HG03103 (cell line): ENCODE measurements around the gene RAB31.

Source experiments
- ATAC-seq: cut with Tn5 transposase; IDR thresholded peaks from one replicate; pipeline ENCODE4 v1.9.1; 2021; ENCODE audit warnings: low read depth; ENCODE audit not compliant: unreplicated experiment

RAB31 gene

DNA sequence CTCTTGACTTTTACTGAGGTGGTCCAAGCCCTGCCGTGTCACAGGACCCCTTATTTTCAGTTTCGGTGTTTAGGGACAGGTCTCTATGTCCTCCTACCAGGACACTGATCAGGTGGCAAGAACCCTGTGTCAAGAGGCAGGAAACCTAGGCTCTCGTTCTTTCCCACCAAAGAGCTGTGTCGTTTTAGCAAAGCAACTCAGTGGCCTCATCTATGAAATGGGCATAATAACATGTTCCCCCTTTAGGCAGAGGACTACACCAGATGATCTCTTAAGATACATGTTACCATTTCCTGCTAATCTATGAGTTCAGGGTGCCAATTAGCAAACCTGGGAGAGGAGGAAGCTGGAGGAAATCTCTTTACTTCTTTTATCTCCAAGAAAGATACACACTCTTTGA is 1.9 kb downstream of the RAB31 start:
- no peak for ATAC-seq

DNA sequence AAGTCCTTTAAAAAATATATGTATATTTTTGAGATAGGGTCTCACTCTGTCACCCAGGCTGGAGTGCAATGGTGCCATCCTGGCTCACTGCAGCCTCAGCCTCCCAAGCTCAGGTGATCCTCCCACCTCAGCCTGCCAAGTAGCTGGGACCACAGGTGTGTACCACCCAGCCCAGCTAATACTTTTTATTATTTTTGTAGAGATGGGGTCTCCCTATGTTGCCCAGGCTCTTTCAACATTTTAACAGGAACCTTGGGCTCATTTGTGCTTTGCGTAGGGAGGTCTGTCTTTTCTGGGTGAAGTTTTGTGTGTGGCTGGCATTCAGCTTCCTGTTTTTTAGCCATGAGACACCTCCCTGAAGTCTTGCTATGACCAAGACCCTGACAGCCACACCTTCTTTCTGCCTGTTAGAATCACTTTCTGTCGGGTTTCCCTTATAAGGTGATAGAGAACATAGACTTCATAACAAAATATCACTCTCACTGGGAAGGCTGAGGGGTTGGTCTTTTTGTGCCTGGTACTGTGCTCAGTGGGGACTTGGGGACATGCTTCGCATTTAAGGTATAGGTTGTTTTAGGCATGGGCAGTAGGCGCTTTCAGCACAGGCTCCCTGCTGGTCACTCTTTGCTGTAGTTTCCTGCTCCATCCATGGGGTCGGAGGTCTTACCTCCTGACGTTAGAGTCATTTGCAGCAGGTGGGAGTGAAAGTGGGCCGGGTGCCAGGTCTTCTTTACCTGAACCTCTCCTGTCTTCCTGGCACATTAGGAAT is 3.4 kb downstream of the RAB31 start:
- ATAC-seq, result peak; percentile 46

DNA sequence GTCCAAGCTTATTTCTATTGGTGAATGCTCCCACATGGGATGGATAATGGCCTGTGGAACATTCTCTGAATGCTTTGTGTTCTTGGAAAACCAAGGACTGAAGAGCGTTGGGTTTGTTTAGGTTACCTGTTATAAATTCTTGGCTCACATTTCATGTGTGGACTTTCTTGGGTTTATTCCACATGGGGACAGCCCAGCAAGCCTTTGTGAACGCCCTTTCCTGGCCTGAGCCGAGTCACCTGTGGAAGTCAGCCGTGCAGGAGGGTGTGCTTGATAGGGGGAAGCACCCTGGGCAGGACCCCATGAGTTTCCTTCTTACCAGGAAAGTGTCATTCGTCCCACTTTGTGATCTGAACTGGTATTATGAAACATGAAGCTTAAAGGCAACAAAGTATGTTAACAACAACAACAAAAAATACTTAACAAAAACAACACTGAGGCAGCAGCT is 4.1 kb downstream of the RAB31 start:
- ATAC-seq, result no peak

DNA sequence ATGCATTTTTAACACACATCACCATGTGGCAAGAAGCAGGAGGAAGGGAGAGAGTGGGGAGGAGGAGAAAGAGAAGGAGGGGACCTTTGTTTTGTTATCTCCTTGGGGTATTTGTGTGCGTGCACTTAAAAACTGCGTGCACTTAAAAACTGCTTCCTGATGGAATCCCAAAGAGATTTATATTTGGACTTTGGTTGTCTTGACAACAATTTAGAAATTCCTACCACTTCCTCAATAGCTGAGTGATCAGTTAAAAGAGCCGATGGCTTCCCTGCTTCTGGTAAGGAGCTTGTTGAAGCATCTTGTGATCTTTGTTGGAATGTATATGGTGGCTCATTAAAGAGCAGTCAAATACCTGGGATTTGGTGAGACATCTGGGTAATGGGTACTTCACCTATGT is 4.5 kb downstream of the RAB31 start:
- no peak for ATAC-seq

DNA sequence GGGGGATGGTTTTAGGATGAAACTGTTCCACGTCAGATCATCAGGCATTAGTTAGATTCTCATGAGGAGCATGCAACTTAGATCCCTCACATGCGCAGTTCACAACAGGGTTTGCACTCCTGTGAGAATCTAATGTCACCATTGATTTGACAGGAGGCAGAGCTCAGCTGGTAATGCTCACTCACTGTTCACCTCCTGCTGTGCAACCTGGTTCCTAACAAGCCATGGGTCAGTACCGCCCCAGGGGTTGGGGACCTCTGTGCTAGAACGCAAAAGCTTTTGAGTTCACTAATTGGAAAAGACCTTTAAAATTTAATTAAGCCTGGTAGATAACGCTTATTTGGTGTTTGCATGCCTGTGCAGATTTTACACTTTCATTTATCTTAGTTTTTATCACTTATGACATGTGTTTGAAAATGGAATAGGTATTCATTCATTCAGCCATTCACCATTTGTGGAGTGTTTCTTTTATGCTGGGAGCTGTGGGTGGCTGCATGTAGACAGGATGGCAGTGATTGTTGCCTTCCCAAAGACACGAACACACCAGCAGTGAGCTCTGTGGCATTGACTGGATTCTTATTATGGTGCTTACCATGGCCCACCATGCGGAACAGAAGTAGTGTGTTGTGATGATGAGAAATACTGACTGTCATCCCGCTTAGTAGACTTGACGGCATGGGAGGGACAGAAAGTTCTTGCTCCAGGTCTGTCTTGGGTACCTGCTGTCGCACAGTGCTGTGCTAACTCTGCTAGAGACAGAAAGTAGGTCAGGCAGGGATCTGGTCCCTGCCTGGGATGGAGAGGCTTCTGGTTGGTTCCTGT is 6.4 kb downstream of the RAB31 start:
- no peak for ATAC-seq

DNA sequence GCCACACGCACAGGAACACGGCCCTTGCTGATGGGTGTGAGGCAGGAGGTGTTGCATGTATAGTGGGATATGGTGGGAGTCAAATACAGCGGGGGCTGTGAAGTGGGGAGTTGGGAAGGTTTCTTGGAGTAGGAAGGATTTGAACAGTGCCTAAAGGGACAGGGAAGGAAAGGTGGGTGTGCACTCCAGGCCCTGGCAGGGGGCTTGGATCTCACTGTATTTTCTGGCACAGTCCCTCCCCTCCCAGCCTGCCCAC is 6.9 kb downstream of the RAB31 start:
- ATAC-seq, result no peak

DNA sequence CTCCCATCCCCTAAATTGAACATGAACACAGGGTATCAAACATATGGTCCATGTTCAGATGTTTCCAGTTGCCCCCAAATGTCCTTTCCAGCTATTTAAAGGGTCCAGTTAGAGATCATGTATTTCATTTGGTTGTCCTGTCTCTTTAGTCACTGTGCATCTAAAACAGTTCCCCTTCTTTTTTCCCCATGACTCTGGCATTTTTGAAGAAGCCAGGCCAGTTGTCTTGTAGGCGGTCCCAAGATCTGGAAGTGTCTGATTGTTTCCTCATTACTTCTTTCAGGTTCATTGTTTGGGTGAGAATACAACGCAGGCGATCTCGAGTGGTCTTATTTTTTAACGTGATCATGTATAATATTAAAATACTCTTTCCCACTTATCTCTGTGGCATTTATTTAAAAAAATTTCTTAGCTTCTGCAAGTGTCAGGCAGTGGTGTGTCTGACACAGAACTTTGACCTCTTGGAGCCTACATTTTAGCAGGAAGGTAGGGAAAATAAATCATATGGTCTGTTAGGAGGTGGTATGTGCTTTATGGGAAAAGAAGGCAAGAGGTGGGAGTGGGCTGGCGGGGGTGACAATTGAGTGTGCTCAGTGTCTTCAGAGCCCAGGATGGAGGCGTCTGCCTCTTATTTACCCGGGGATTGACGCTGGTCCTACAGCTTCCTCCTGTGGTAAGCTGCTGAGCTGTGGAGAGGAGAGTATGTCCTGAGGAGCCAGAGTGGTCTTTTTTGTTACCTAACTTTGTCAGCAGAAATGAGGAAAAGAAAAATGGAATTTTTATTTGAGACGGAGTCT is 8.1 kb downstream of the RAB31 start:
- ATAC-seq, result no peak

DNA sequence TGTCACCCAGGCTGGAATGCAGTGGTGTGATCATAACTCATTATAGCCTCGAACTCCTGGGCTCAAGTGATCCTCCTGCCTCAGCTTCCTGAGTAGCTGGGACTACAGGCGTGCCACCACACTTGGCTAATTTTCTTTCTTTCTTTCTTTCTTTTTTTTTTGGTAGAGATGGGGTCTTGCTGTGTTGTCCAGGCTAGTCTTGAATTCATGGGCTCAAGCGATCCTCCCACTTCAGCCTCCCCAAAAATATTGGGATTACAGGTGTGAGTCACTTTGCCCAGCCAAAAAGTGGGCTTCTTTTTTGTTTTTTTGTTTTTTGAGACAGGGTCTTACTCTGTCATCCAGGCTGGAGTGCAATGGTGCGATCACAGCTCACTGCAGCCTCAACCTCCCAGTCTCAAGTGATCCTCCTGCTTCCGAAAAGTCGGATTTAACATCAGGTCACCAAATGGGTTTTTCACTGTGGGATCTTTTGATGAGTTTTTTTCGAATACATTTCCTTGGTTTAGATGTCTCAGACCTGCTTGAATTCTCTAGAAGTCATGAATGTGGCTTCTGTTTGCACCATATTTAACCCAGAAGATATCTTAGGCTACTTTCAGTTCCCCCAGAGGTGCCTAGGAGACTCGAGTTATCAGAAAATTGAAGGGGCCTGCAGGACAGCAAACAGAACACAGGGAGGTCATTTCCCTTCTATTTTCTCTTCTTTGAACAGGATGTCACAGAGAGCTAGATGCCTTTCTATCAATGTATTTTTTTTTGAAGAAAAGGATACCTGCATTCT is 8.9 kb downstream of the RAB31 start:
- ATAC-seq, result peak; percentile 79

DNA sequence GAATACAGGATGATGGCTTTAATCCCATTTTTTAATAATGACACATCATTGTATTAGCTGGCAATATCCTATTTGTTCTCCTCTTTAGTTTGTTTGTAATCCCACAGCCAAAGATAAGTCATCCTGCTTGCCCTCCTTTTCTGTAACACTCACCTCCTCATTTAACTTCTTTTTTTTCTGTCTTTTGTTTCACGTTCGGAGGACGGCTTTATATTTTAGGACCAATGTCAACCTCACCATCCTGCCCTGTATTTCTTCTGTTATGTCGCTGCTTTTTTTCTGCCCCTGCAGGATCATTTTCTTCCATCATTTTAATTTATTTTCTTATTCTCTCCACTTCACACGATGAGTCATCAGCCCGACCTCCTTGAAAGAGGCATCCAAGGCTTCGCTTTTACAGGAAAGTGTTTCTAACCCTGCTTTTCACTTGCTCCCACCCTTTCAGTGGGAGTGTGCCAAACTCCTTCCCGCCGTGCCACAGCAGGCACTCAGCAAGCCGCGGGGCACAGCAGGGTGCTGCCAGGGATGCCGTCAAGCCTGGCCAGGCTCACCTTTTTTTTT is 11.4 kb downstream of the RAB31 start:
- no peak for ATAC-seq

DNA sequence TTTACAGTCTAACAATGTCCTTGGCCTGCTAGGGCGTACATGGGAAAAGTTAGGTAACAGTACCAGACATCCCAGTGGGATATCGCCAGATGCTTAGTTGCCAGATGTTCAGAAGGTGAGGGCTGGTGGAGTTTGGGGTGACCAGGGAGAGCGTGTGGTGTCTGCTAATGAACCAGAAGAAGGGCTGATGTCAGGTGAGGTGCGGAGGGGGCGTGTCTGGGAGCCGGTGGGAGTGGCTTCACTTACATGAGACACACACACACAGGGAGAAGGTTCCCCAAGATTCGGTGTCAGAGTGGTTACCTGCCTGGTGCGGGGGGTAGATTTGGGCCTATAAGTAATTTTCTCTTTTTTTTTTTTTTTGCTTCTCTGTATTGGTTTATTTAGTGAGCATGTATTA is 12.2 kb downstream of the RAB31 start:
- ATAC-seq, result no peak

DNA sequence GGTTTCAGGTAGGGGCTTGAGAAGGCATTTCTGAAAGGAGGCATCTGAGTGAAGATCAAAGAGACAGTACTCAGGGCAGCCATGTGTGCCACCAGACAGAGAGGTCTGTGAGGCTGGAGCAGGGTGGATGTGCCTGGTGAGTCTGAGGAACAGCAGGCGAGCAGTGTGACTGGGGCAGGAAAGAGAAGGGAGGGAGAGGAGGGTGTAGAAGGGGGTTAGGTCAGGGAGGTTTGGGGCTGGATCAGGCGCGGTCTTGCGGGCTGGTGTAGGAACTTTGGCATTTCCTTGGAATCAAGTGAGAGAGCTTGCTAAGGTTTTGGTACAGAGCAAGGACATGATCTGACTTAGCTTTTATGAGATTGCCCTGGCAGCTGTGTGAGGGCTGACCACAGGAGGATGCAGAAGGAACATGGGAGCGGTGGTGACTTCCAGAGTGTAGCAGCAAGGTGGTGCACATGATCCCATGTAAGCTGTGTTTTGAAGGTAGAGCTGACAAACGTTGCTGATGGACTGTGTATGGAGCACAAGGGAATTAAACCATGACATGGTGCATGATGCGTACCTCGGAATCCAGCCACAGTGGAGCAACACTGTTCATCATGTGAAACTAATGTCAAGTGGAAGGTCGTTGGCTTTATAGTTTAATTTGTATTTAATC is 13.9 kb downstream of the RAB31 start:
- ATAC-seq, result no peak

DNA sequence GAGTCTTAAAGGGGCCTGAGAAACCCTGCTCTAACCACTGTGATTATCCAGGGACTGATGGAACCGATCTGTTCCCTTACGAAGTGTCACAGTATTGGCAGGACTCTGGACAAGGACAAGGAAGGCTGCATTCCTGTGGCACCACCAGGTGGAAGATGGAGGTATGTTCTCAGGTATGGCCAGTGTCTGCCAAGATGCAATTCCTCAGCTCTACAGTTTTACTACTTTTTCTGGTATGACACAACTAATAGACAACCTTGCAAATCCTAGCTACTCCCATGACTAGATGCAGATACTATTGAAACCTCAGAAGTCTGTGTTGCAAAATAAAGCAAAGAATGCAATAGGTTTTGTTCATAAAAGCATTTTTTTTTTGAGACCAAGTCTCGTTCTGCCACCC is 14.6 kb downstream of the RAB31 start:
- no peak for ATAC-seq

DNA sequence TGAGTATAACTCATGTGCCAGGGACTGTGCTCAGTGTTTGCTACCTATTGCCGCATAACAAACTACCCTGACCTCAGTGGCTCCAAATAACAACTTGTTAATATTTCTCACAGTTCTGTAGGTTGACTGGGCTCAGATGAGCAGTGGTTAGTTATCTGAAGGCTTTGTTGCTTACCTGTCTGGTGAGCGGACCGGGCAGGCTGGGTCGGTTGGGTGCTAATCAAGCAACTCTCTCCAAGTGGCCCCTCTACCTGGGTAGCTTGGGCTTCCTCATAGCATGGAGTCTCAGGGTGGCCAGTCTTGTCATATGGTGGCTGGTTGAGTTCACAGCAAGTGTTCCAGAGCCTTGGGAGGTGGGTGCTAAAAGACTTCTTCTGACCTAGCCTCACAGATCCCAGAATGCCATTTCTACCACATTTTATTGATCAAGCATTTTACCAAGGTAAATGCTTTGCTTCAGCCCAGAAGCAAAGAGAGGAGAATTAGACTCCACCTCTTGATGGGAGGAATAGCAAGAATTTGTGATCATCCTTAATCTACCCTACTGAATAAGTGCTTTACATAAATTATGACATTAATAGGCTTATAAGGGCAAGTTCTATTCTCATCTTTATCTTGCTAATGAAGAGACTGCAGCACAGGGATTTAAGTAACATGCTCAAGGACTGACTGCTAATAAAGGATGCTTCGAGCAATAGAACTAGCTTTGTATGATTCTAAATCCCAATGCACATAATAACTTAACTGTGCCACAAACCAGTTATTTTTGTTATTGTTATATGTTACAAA is 16.9 kb downstream of the RAB31 start:
- no peak for ATAC-seq

DNA sequence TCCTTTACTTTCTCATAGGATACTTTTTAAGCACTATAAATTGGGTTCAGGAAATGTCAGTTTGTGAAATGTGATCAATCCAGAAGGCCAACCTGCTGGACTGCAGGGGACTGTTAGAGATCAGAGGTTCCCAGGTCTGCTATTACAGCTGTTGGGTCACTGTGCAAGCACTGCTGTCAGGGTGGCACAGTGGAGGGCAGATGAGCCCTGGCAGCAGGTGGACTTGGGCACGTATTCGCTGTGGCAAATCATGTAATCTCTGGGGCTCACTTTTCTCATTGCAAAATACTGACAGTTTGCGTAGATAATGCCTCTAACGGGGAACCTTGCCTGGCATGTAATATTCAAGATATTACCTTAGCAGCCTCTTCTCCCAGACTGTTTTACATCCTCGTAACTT is 18.1 kb downstream of the RAB31 start:
- no peak for ATAC-seq

DNA sequence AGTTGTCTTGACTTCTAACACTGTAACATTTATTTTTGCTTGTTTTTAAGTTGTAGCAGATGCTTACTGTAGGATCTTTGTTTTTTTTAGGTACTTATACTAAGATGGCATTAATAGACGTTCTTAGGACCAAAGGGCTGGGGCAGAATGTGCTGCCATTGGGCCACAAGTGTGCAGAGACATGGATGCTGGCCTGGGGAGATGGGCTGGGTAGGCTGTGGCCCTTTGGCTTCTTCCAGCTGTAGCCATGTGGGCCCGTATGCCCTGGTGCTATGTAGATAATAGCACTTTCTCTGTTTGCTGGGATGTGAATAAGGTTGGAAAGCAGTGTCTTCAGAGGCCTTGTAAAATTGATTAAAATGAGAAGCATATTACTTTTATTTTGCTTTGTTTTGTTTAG is 18.8 kb downstream of the RAB31 start:
- no peak for ATAC-seq

DNA sequence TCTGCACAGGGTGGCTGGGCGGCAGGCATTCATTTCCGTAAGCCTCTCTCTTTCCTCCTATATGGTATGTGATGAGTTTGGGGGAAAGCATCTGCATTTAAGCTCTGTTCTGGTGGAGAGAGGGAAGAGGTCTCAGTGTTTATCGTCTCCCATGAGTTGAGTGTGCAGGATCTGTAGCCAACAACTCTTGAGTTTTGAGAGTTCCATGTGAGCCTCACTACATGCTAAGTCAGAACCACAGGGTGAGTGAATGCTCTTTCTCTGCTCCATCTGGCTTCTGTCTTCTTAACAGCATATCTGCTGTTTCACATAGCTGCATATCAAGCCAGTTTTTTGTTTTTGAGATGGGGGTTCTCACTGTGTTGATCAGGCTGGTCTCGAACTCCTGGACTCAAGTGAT is 22.7 kb downstream of the RAB31 start:
- no peak for ATAC-seq

DNA sequence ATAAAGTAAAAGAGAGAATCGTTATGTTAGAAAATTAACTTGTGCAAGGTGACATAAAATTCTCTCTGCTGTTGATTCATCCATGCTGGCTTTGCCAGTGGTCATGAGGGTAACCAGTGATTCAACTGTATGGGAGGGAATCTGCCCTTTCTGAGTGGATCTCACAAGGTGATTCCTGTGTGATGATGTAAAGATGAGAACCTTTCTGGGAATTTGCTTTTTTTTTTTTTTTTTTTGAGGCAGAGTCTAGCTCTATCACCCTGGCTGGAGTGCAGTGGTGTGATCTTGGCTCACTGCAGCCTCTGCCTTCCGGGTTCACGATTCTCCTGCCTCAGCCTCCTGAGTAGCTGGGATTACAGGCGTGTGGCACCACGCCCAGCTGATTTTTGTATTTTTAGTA is 23.3 kb downstream of the RAB31 start:
- ATAC-seq, result no peak

DNA sequence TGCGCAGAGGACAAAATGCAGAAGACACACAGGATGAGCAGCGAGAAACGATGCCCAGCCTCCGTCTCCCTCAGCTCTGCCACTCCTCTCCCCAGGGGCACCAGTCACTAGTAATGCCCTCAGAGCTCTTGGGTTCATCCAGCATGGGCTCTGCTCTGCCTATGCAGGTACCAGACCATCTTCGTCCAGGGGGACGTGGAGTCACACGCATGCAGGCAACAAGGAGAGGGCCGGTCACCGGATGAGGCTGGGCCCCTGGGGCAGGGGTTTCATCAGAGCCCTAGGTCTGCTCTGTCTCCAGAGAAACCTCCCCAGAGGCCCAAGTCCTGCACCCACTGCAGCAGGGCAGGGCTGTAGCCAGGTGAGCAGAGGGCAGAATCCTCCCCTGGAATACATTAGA is 23.9 kb downstream of the RAB31 start:
- ATAC-seq, result no peak

DNA sequence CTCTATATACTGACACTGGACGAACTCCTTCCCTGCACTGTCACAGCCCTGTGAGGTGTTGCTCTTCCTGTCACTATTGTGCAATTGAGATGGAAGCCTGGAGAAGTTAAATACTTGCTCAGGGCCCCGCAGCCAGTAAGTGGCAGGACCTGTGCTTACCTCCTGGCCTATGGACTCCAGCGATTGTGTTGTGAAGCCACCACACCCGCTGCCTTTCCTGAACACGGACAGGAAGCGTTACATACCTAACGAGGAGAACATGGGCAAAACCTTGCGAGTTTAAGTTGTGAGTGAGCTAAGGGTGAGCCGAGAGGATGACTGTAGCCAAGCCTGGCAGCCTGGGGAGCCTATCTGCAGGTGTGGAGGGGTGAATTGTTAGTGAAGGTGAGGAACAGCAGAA is 26.1 kb downstream of the RAB31 start:
- ATAC-seq, result no peak
